Smooth muscle cell (in vitro differentiated cells): ENCODE results near the gene PPIB. TPM values are rescaled to one million over a fixed set of nuclear protein-coding genes. Genes with fewer than 3 reads are reported as not detected.

ENCODE experiments used
- DNase-seq: peaks from one replicate; lab custom pipeline; 2025; ENCODE audit not compliant: unreplicated experiment; lab: John Stamatoyannopoulos, UW
- H2AFZ ChIP-seq: fragments of 200-600 bp; sonication (generic); 2 replicates; pipeline ENCODE4 v1.6.0; 2016; ENCODE audit warnings: antibody characterized with exemption, low read depth, mild to moderate bottlenecking
- H3F3A ChIP-seq: fragments of 200-600 bp; sonication (generic); 2 replicates; pipeline ENCODE4 v1.6.0; 2017; ENCODE audit warnings: antibody characterized with exemption, low read depth
- H3K27ac ChIP-seq: fragments of 200-600 bp; sonication (generic); 2 replicates; pipeline ENCODE4 v1.5.1; 2016; ENCODE audit warnings: low read depth, mild to moderate bottlenecking
- H3K27me3 ChIP-seq: fragments of 200-600 bp; sonication (generic); 2 replicates; pipeline ENCODE4 v1.6.1; 2016; ENCODE audit warnings: low read depth, mild to moderate bottlenecking
- H3K36me3 ChIP-seq: fragments of 200-600 bp; sonication (generic); 2 replicates; pipeline ENCODE4 v1.5.1; 2016; ENCODE audit warnings: low read depth
- H3K4me1 ChIP-seq: fragments of 200-600 bp; sonication (generic); 2 replicates; pipeline ENCODE4 v1.5.1; 2016; ENCODE audit warnings: low read depth
- H3K4me2 ChIP-seq: fragments of 200-600 bp; sonication (generic); 2 replicates; pipeline ENCODE4 v1.6.0; 2016; ENCODE audit warnings: mild to moderate bottlenecking
- H3K4me3 ChIP-seq: fragments of 200-600 bp; sonication (generic); 2 replicates; pipeline ENCODE4 v1.5.1; 2016; ENCODE audit warnings: mild to moderate bottlenecking
- H3K79me2 ChIP-seq: fragments of 200-600 bp; sonication (generic); 2 replicates; pipeline ENCODE4 v1.6.0; 2016; ENCODE audit warnings: low read depth, mild to moderate bottlenecking
- H3K9ac ChIP-seq: fragments of 200-600 bp; sonication (generic); 2 replicates; pipeline ENCODE4 v1.6.0; 2016; ENCODE audit warnings: low read depth
- H3K9me3 ChIP-seq: fragments of 200-600 bp; sonication (generic); replicated peaks from 2 replicates; pipeline ENCODE4 v1.5.1; 2016; ENCODE audit warnings: low read depth
- H4K20me1 ChIP-seq: fragments of 200-600 bp; sonication (generic); 2 replicates; pipeline ENCODE4 v1.6.0; 2016; ENCODE audit warnings: low read depth
- CTCF ChIP-seq: fragments of 200-600 bp; sonication (generic); IDR thresholded peaks from 2 replicates; pipeline ENCODE4 v1.5.1; 2017; ENCODE audit warnings: borderline replicate concordance, mild to moderate bottlenecking, antibody characterized with exemption; ENCODE audit not compliant: insufficient read depth, poor library complexity, severe bottlenecking
- WGBS: methylation state at CpG from one replicate; pipeline ENCODE4 v1.1.7; 2016; ENCODE audit warnings: low lambda C conversion rate; 5-methylcytosine and 5-hydroxymethylcytosine counted together
- polyA plus RNA-seq: library from polyadenylated mRNA; unstranded; fragments of >200 nt; fragmentation: Nextera tagmentation; extraction: Ambion mirVana; gene quantifications from 2 replicates; pipeline ENCODE4 v1.2.1, GENCODE V29; 2016
- total RNA-seq: library from RNA; depleted of rRNA; stranded (reverse); fragments of >200 nt; gene quantifications from 2 replicates; pipeline ENCODE4 v1.2.3, GENCODE V29; 2014

PPIB gene
- total and polyA plus RNA-seq, 2 experiments from 2014 or later = 880 to 1,897 TPM

DNA sequence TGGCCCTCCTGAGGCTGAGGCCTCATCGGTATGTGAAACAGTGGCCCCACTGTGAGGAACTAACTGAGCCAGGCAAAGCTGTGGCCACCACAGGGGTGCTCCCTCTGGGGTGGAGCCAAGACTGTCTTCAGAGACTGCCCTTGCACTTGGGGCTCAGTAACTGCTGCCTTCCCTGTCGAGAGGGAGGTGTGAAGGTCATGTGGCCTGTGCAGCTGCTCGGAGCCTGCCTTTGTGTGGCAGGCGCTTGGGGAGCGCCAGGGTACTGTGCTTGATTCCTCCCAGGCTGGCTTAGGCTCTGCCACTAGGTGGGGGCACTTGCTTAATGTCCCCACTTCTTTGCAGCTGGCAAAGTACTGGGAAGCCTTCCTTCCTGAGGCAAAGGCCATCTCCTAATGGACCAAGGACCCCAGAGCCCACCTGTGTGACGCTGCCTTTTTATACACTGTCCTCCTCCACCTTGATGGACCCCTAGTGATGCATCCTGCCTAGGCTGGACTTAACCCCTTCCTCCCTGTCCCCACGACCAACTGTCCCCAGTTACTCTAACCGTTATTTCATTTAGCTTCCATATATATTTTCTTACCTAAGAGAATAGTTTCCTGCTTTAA, 25.5 kb downstream of the PPIB start:
- no peak for TF ChIP-seq CTCF
- Histone ChIP-seq H3K9ac (no peak overlapping the region), H3K4me3 (no peak overlapping the region), H3K9me3 (no peaks in the 10 kb centered on the region), H2AFZ (no peak overlapping the region), H3K36me3 (no peaks in the 10 kb centered on the region), H3K4me2 (no peak overlapping the region), H4K20me1 (no peaks in the 10 kb centered on the region), H3K27ac (no peak overlapping the region), H3K79me2 (no peaks in the 10 kb centered on the region), H3K27me3 (no peaks in the 10 kb centered on the region), H3F3A (no peaks in the 10 kb centered on the region), H3K4me1 (no peaks in the 10 kb centered on the region)
- 90% methylated on average over 8 of the region's 8 CpGs for WGBS
- DNase-seq = no peak

GRCh38 chr15:64136347-64136746, 26.5 kb downstream of the PPIB start:
- H3K9ac ChIP-seq = no peak overlapping the region
- no peaks in the 10 kb centered on the region for H4K20me1 ChIP-seq
- H2AFZ ChIP-seq = no peak overlapping the region
- H3F3A ChIP-seq = no peaks in the 10 kb centered on the region
- H3K27me3 ChIP-seq = no peaks in the 10 kb centered on the region
- H3K4me2 ChIP-seq = no peak overlapping the region
- no peak overlapping the region for H3K27ac ChIP-seq
- TF ChIP-seq CTCF = no peak
- H3K9me3 ChIP-seq = no peaks in the 10 kb centered on the region
- 97% methylated on average over 7 of the region's 7 CpGs for WGBS
- no peak for DNase-seq
- H3K4me3 ChIP-seq = no peak overlapping the region
- no peaks in the 10 kb centered on the region for H3K79me2 ChIP-seq
- H3K36me3 ChIP-seq = no peaks in the 10 kb centered on the region
- no peaks in the 10 kb centered on the region for H3K4me1 ChIP-seq

GRCh38 chr15:64134345-64134829, 28.4 kb downstream of the PPIB start:
- Histone ChIP-seq H3K36me3 (peaks cover 11% of the 10 kb centered on the region), H4K20me1 (no peaks in the 10 kb centered on the region), H2AFZ (no peak overlapping the region), H3K4me3 (no peak overlapping the region), H3K27me3 (no peaks in the 10 kb centered on the region), H3K9me3 (no peaks in the 10 kb centered on the region), H3F3A (no peaks in the 10 kb centered on the region), H3K4me1 (no peaks in the 10 kb centered on the region), H3K79me2 (no peaks in the 10 kb centered on the region), H3K4me2 (no peak overlapping the region), H3K9ac (no peak overlapping the region), H3K27ac (no peak overlapping the region)
- TF ChIP-seq CTCF = no peak
- 95% methylated on average over 9 of the region's 9 CpGs for WGBS
- no peak for DNase-seq

- H3F3A ChIP-seq = no peaks in the 10 kb centered on the region
- H3K27me3 ChIP-seq = no peaks in the 10 kb centered on the region
- H3K4me2 ChIP-seq = no peak overlapping the region
- H3K4me1 ChIP-seq = no peaks in the 10 kb centered on the region
- H4K20me1 ChIP-seq = no peaks in the 10 kb centered on the region
- no peak for DNase-seq
- no peak overlapping the region for H3K27ac ChIP-seq
- no peak for TF ChIP-seq CTCF
- no peak overlapping the region for H2AFZ ChIP-seq
- H3K9ac ChIP-seq = no peak overlapping the region
- peaks cover 12% of the 10 kb centered on the region for H3K36me3 ChIP-seq
- 82% methylated on average over 10 of the region's 10 CpGs for WGBS
- no peak overlapping the region for H3K4me3 ChIP-seq
- no peaks in the 10 kb centered on the region for H3K79me2 ChIP-seq
- H3K9me3 ChIP-seq = no peaks in the 10 kb centered on the region
Observed at GRCh38 chr15:64133623-64134344, 29.0 kb downstream of the PPIB start.
